HCT116 (cell line): ENCODE data around the gene MCC. TPM values are rescaled to one million over a fixed set of nuclear protein-coding genes. Genes with fewer than 3 reads are reported as not detected.

Source experiments
- ATAC-seq: fragments of 200-7000 bp; cut with Tn5 transposase; 2 replicates; pipeline ENCODE4 v1.9.1; 2020; ENCODE audit warnings: mild to moderate bottlenecking, moderate library complexity
- BruUV-seq: library from RNA; stranded (reverse); fragments of 400-500 nt; replicated peaks from 2 replicates; lab custom pipeline; 2021; lab: Mats Ljungman, UMichigan
- CTCF ChIA-PET: fragments of 300-600 bp; sonication (Branson Sonifier 250); formaldehyde crosslinking; loops from one replicate; lab custom pipeline; 2021; ENCODE audit warnings: antibody characterized with exemption; lab: Charles Lee
- POLR2A ChIA-PET: fragments of 300-600, 350-600 bp; sonication (Branson Sonifier 250); formaldehyde crosslinking; loops from one replicate; lab custom pipeline; 2021; ENCODE audit warnings: antibody characterized with exemption; lab: Charles Lee
- RAD21 ChIA-PET, 2 experiments: fragments of 300-600 bp; sonication (Branson Sonifier 250); formaldehyde crosslinking; loops; one replicate each; lab custom pipeline; 2023; ENCODE audit warnings: low total read pairs in 2 of 2; ENCODE audit not compliant: uncharacterized antibody in 2 of 2, unreplicated experiment in 2 of 2, low non-redundant PET in 1 of 2; lab: Charles Lee
- DNase-seq: peaks from one replicate; pipeline ENCODE4 v3.0.0-alpha.2; 2010; ENCODE audit warnings: low read depth, low spot score
- H2AFZ ChIP-seq: fragments of 200-600 bp; shearing (Covaris generic), sonication (generic); 2 replicates; pipeline ENCODE4 v1.6.1; 2017; ENCODE audit warnings: low read depth, mixed run types, mixed read lengths, antibody characterized with exemption, low read length; ENCODE audit not compliant: poor library complexity, severe bottlenecking
- H3K27ac ChIP-seq: 2 replicates; pipeline ENCODE4 v1.5.1; 2012; ENCODE audit warnings: low read depth, low read length
- H3K27me3 ChIP-seq: fragments of 200-600 bp; sonication (generic); 2 replicates; pipeline ENCODE4 v1.6.1; 2016; ENCODE audit warnings: mixed run types, low read length, mixed read lengths; ENCODE audit not compliant: insufficient read depth
- H3K36me3 ChIP-seq, 2 experiments: fragments of 200-500 bp in 1 of 2; fragments of 200-600 bp in 1 of 2; sonication (Bioruptor generic) in 1 of 2; sonication (generic) in 1 of 2; 2 replicates each; pipeline versions ENCODE4 v1.5.1 to v1.6.1; 2014 to 2016; ENCODE audit warnings: low read length in 2 of 2, inconsistent platforms in 1 of 2, mixed read lengths in 1 of 2, mixed run types in 1 of 2; ENCODE audit not compliant: insufficient read depth in 2 of 2, control insufficient read depth in 1 of 2
- H3K4me1 ChIP-seq, 2 experiments: fragments of 200-600 bp in 1 of 2; sonication (generic) in 1 of 2; 2 replicates each; pipeline versions ENCODE4 v1.5.1 to v1.6.1; 2012 to 2017; ENCODE audit warnings: low read length in 2 of 2, inconsistent platforms in 1 of 2, mild to moderate bottlenecking in 1 of 2, mixed read lengths in 1 of 2, mixed run types in 1 of 2, moderate library complexity in 1 of 2; ENCODE audit not compliant: insufficient read depth in 2 of 2, control insufficient read depth in 1 of 2
- H3K4me2 ChIP-seq: fragments of 200-600 bp; sonication (generic); 2 replicates; pipeline ENCODE4 v1.6.1; 2017; ENCODE audit warnings: mixed run types, low read length, mixed read lengths
- H3K4me3 ChIP-seq, 2 experiments: fragments of 200-600 bp in 1 of 2; sonication (generic) in 1 of 2; replicated peaks in 1 of 2; 2 replicates each; pipeline ENCODE4 v1.5.1; 2011 to 2016; ENCODE audit warnings: low read length in 2 of 2, control low read depth in 1 of 2, low read depth in 1 of 2, mild to moderate bottlenecking in 1 of 2, mixed read lengths in 1 of 2, mixed run types in 1 of 2
- H3K79me2 ChIP-seq: fragments of 200-600 bp; sonication (generic); 2 replicates; pipeline ENCODE4 v1.6.1; 2017; ENCODE audit warnings: mild to moderate bottlenecking, mixed run types, low read length, moderate library complexity, mixed read lengths; ENCODE audit not compliant: insufficient read depth
- H3K9ac ChIP-seq: fragments of 200-600 bp; sonication (generic); 2 replicates; pipeline ENCODE4 v1.6.1; 2016; ENCODE audit warnings: low read length, mixed read lengths
- H3K9me2 ChIP-seq: fragments of 200-600 bp; sonication (generic), shearing (Covaris generic); 2 replicates; pipeline ENCODE4 v1.6.1; 2017; ENCODE audit warnings: mixed run types, mild to moderate bottlenecking, moderate library complexity; ENCODE audit not compliant: insufficient read depth
- H3K9me3 ChIP-seq, 2 experiments: fragments of 200-500 bp in 1 of 2; fragments of 200-600 bp in 1 of 2; sonication (Bioruptor generic) in 1 of 2; sonication (generic) in 1 of 2; 2 replicates each; pipeline ENCODE4 v1.6.1; 2014 to 2017; ENCODE audit warnings: low read length in 2 of 2, mixed read lengths in 2 of 2, inconsistent platforms in 1 of 2, low read depth in 1 of 2, mild to moderate bottlenecking in 1 of 2, mixed run types in 1 of 2, moderate library complexity in 1 of 2; ENCODE audit not compliant: control insufficient read depth in 1 of 2, insufficient read depth in 1 of 2
- H4K20me1 ChIP-seq: fragments of 200-600 bp; sonication (generic), shearing (Covaris generic); 2 replicates; pipeline ENCODE4 v1.6.1; 2017; ENCODE audit warnings: mixed run types, mild to moderate bottlenecking, moderate library complexity; ENCODE audit not compliant: insufficient read depth
- ATF3 ChIP-seq: IDR thresholded peaks from 2 replicates; pipeline ENCODE4 v1.6.1; 2012
- CEBPB ChIP-seq: IDR thresholded peaks from 2 replicates; pipeline ENCODE4 v1.6.1; 2012; ENCODE audit warnings: low read depth
- CTCF ChIP-seq, 3 experiments: fragments of 200-600 bp in 1 of 3; sonication (generic) in 1 of 3; IDR thresholded peaks in 2 of 3; conservative IDR thresholded peaks in 1 of 3; 2 replicates each; pipeline ENCODE4 v1.5.1; 2012 to 2017; ENCODE audit warnings: low read depth in 2 of 3, low read length in 2 of 3, antibody characterized with exemption in 1 of 3, borderline replicate concordance in 1 of 3, control low read depth in 1 of 3, mild to moderate bottlenecking in 1 of 3, mixed read lengths in 1 of 3, mixed run types in 1 of 3, moderate library complexity in 1 of 3; ENCODE audit not compliant: insufficient read depth in 1 of 3
- ELF1 ChIP-seq: IDR thresholded peaks from 2 replicates; pipeline ENCODE4 v1.6.1; 2012; ENCODE audit warnings: low read depth, borderline replicate concordance
- EZH2 ChIP-seq: fragments of 200-600 bp; sonication (generic); IDR thresholded peaks from 2 replicates; pipeline ENCODE4 v1.6.1; 2017; ENCODE audit warnings: antibody characterized with exemption, mixed run types
- EZH2phosphoT487 ChIP-seq: fragments of 200-600 bp; IDR thresholded peaks from 2 replicates; pipeline ENCODE4 v1.6.1; 2018; ENCODE audit warnings: antibody characterized with exemption, borderline replicate concordance
- FOSL1 ChIP-seq: IDR thresholded peaks from 2 replicates; pipeline ENCODE4 v1.6.1; 2012; ENCODE audit warnings: low read depth
- JUND ChIP-seq: IDR thresholded peaks from 2 replicates; pipeline ENCODE4 v1.6.1; 2012
- MAX ChIP-seq: IDR thresholded peaks from 2 replicates; pipeline ENCODE4 v1.6.1; 2012
- POLR2AphosphoS5 ChIP-seq: IDR thresholded peaks from 2 replicates; pipeline ENCODE4 v1.6.1; 2011; ENCODE audit warnings: mild to moderate bottlenecking, low read depth, low read length, moderate library complexity
- RAD21 ChIP-seq: IDR thresholded peaks from 2 replicates; pipeline ENCODE4 v1.6.1; 2012; ENCODE audit warnings: low read depth, mild to moderate bottlenecking
- REST ChIP-seq: IDR thresholded peaks from 2 replicates; pipeline ENCODE4 v1.6.1; 2012; ENCODE audit warnings: low read depth
- SIN3A ChIP-seq: IDR thresholded peaks from 2 replicates; pipeline ENCODE4 v1.6.1; 2012; ENCODE audit warnings: low read depth
- SRF ChIP-seq: IDR thresholded peaks from 2 replicates; pipeline ENCODE4 v1.6.1; 2012; ENCODE audit warnings: low read depth
- ZBTB33 ChIP-seq: IDR thresholded peaks from 2 replicates; pipeline ENCODE4 v1.6.1; 2011; ENCODE audit warnings: mild to moderate bottlenecking, low read length, moderate library complexity; ENCODE audit not compliant: insufficient replicate concordance; ENCODE audit errors: extremely low read depth
- ZNF274 ChIP-seq: fragments of 200-500 bp; sonication (Bioruptor generic); IDR thresholded peaks from 2 replicates; pipeline ENCODE4 v1.6.1; 2014; ENCODE audit warnings: mild to moderate bottlenecking, low read depth, low read length, inconsistent platforms
- intact Hi-C: fragments of 100-400 bp; cut with micrococcal nuclease; formaldehyde crosslinking; loops from 2 replicates; pipeline ENCODE4 v1.10.0; 2022
- total RNA-seq: library from RNA; stranded (reverse); gene quantifications from one replicate; pipeline ENCODE4 v1.2.1, GENCODE V29; 2021; ENCODE audit not compliant: unreplicated experiment

The MCC gene
- total RNA-seq, 1 experiment from 2014 or later = 20.1 TPM

GRCh38 chr5:113024076-113024697 is 464.1 kb downstream of the MCC start:
- no peak overlapping the region for H3K4me3 ChIP-seq
- TF ChIP-seq MAX = no peak
- TF ChIP-seq RAD21 = no peak
- no peak for TF ChIP-seq ZNF274
- no peak for TF ChIP-seq ATF3
- no peak for TF ChIP-seq ZBTB33
- no peak for TF ChIP-seq EZH2phosphoT487
- no peak for TF ChIP-seq FOSL1
- TF ChIP-seq REST = no peak
- TF ChIP-seq JUND = no peak
- no peak for TF ChIP-seq SRF
- TF ChIP-seq ELF1 = no peak
- TF ChIP-seq CEBPB = no peak
- no peak for TF ChIP-seq POLR2AphosphoS5
- no peak for TF ChIP-seq EZH2
- TF ChIP-seq SIN3A = no peak
- TF ChIP-seq CTCF (IDR thresholded peaks at IDR 0.05 in 2 of 3, conservative IDR thresholded peaks at IDR 0.05 in 1 of 3; ENCODE audit: borderline replicate concordance in 1 of 3, insufficient read depth in 1 of 3, low read depth in 2 of 3, low read length in 2 of 3) = no peak
- no peaks in the 10 kb centered on the region for H3K9me3 ChIP-seq
- no peaks in the 10 kb centered on the region for H3K27me3 ChIP-seq
- H3K9me2 ChIP-seq = no peaks in the 10 kb centered on the region
- H3K9ac ChIP-seq = no peak overlapping the region
- ChIA-PET CTCF (no interaction called here), RAD21 (no interaction called here), POLR2A (no interaction called here)
- H3K36me3 ChIP-seq = peaks cover 3 to 27% of the 10 kb centered on the region in 2 experiments; a peak in 2 of 4 replicates
- ATAC-seq (no peak), DNase-seq (no peak)
- H3K4me2 ChIP-seq = no peak overlapping the region
- no peak overlapping the region for H3K27ac ChIP-seq
- H3K4me1 ChIP-seq = peaks cover 22 to 38% of the 10 kb centered on the region in 2 experiments
- BruUV-seq = no TSS peak
- H2AFZ ChIP-seq = no peak overlapping the region
- intact Hi-C loops = no loop called here
- no peaks in the 10 kb centered on the region for H4K20me1 ChIP-seq
- peaks cover 11% of the 10 kb centered on the region; the same call in 1 of the 2 replicates for H3K79me2 ChIP-seq
